Natural killer cell treated with Interleukin-12 subunit alpha and Interleukin-12 subunit beta and Interleukin-15 and Interleukin-18, amount 100 ng/mL, for 72 hours (primary cell): ENCODE measurements around the gene ZBTB7B. TPM values are rescaled to one million over a fixed set of nuclear protein-coding genes. Genes with fewer than 3 reads are reported as not detected.
A peak's percentile ranks its signal among the peaks of the same experiment; 100 is the strongest.

ENCODE experiments used
- ATAC-seq, 2 donors: fragments of 150-1000 bp; cut with Tn5 transposase in 1 of 2; sonication (Bioruptor Pico), chemical (Tn5 transposase) in 1 of 2; 2 replicates each; pipeline ENCODE4 v1.10.0; 2021
- DNase-seq: peaks from one replicate; pipeline ENCODE4 v3.0.0; 2022; ENCODE audit warnings: low spot score
- H3K27ac Mint-ChIP-seq, 2 donors: 1 replicate in 1 of 2; 2 replicates in 1 of 2; pipeline ENCODE4 v1.8.0; 2022; ENCODE audit warnings: mixed read lengths in 2 of 2, mild to moderate bottlenecking in 1 of 2, moderate library complexity in 1 of 2
- H3K27me3 Mint-ChIP-seq, 2 donors: 1 replicate in 1 of 2; 2 replicates in 1 of 2; pipeline ENCODE4 v1.8.0; 2022; ENCODE audit warnings: mixed read lengths in 2 of 2
- H3K36me3 Mint-ChIP-seq: one replicate; pipeline ENCODE4 v1.8.0; 2022; ENCODE audit warnings: mixed read lengths
- H3K4me1 Mint-ChIP-seq, 2 donors: 1 replicate in 1 of 2; 2 replicates in 1 of 2; pipeline ENCODE4 v1.8.0; 2022; ENCODE audit warnings: low read depth in 2 of 2, mixed read lengths in 2 of 2, mild to moderate bottlenecking in 1 of 2
- H3K4me3 Mint-ChIP-seq: one replicate; pipeline ENCODE4 v1.8.0; 2022; ENCODE audit warnings: mixed read lengths
- H3K9me3 Mint-ChIP-seq: 2 replicates; pipeline ENCODE4 v1.8.0; 2022; ENCODE audit warnings: mixed read lengths
- total RNA-seq, 2 donors: library from RNA; stranded (reverse); gene quantifications; one replicate each; pipeline ENCODE4 v1.2.3, GENCODE V29; 2022

ZBTB7B gene
- total RNA-seq, 2 donors from 2014 or later, result 78.4 to 107 TPM

GRCh38 chr1:154998818-154999570 is 3.6 kb upstream of the ZBTB7B start:
- peak overlapping the region; percentile 83 for H3K4me3 Mint-ChIP-seq
- H3K27me3 Mint-ChIP-seq, result no peaks in the 10 kb centered on the region
- peaks cover 23 to 24% of the 10 kb centered on the region in 2 donors for H3K4me1 Mint-ChIP-seq
- ATAC-seq (no peak), DNase-seq (peak; percentile 79)
- peak overlapping the region; percentile 70 to 94 for H3K27ac Mint-ChIP-seq
- no peaks in the 10 kb centered on the region for H3K9me3 Mint-ChIP-seq
- H3K36me3 Mint-ChIP-seq, result no peaks in the 10 kb centered on the region

- DNase-seq, result no peak
- H3K9me3 Mint-ChIP-seq, result no peaks in the 10 kb centered on the region
- ATAC-seq, result no peak
Measured at GRCh38 chr1:154999571-155000410, 2.8 kb upstream of the ZBTB7B start.

GRCh38 chr1:155000411-155000725 is 2.2 kb upstream of the ZBTB7B start:
- peaks cover 31 to 32% of the 10 kb centered on the region in 2 donors for H3K4me1 Mint-ChIP-seq
- peak overlapping the region; percentile 95 for H3K4me3 Mint-ChIP-seq
- H3K27me3 Mint-ChIP-seq, result no peaks in the 10 kb centered on the region
- no peaks in the 10 kb centered on the region for H3K36me3 Mint-ChIP-seq
- DNase-seq (no peak), ATAC-seq (no peak)
- no peaks in the 10 kb centered on the region for H3K9me3 Mint-ChIP-seq
- H3K27ac Mint-ChIP-seq, result peak overlapping the region; percentile 94 to 95

More at GRCh38 chr1:154999571-155000410, 2.8 kb upstream of the ZBTB7B start:
- Mint-ChIP-seq H3K27me3 (no peaks in the 10 kb centered on the region), H3K4me1 (peaks cover 29 to 31% of the 10 kb centered on the region in 2 donors), H3K4me3 (peak overlapping the region; percentile 95), H3K27ac (peak overlapping the region; percentile 94 to 95), H3K36me3 (no peaks in the 10 kb centered on the region)

GRCh38 chr1:155000726-155001424 is 1.7 kb upstream of the ZBTB7B start:
- Mint-ChIP-seq H3K4me3 (peak overlapping the region; percentile 95), H3K4me1 (peaks cover 31 to 36% of the 10 kb centered on the region in 2 donors), H3K27ac (peak overlapping the region; percentile 94 to 95), H3K36me3 (no peaks in the 10 kb centered on the region), H3K27me3 (no peaks in the 10 kb centered on the region), H3K9me3 (no peaks in the 10 kb centered on the region)
- DNase-seq (peak; percentile 91), ATAC-seq (peak; percentile 67 to 77)

GRCh38 chr1:155001425-155001674 is 1.3 kb upstream of the ZBTB7B start:
- Mint-ChIP-seq H3K4me3 (peak overlapping the region; percentile 95), H3K4me1 (peaks cover 36 to 41% of the 10 kb centered on the region in 2 donors), H3K9me3 (no peaks in the 10 kb centered on the region), H3K27me3 (no peaks in the 10 kb centered on the region), H3K27ac (peak overlapping the region; percentile 94 to 95), H3K36me3 (no peaks in the 10 kb centered on the region)
- DNase-seq, result no peak
- ATAC-seq, result no peak

GRCh38 chr1:155001675-155002463 is 733 bp upstream of the ZBTB7B start:
- Mint-ChIP-seq H3K27me3 (no peaks in the 10 kb centered on the region), H3K36me3 (no peaks in the 10 kb centered on the region), H3K27ac (peak overlapping the region; percentile 94 to 95), H3K4me3 (peak overlapping the region; percentile 95), H3K4me1 (peaks cover 41 to 46% of the 10 kb centered on the region in 2 donors), H3K9me3 (no peaks in the 10 kb centered on the region)
- DNase-seq (peak; percentile 100), ATAC-seq (peak; percentile 90 to 94)

- Mint-ChIP-seq H3K27me3 (no peaks in the 10 kb centered on the region), H3K4me1 (peaks cover 34 to 43% of the 10 kb centered on the region in 2 donors), H3K27ac (peak overlapping the region; percentile 94 to 98), H3K36me3 (no peaks in the 10 kb centered on the region), H3K4me3 (peak overlapping the region; percentile 95), H3K9me3 (no peaks in the 10 kb centered on the region)
- ATAC-seq (no peak), DNase-seq (no peak)
Measured at GRCh38 chr1:155003227-155003765, 694 bp downstream of the ZBTB7B start.

- H3K27ac Mint-ChIP-seq, result peak overlapping the region; percentile 94 to 98
- H3K4me1 Mint-ChIP-seq, result peaks cover 33 to 44% of the 10 kb centered on the region in 2 donors
- no peaks in the 10 kb centered on the region for H3K27me3 Mint-ChIP-seq
- H3K4me3 Mint-ChIP-seq, result peak overlapping the region; percentile 95
- H3K36me3 Mint-ChIP-seq, result no peaks in the 10 kb centered on the region
- DNase-seq, result peak; percentile 85
- no peaks in the 10 kb centered on the region for H3K9me3 Mint-ChIP-seq
- ATAC-seq, result no peak
Measured at GRCh38 chr1:155003766-155004351, 1.3 kb downstream of the ZBTB7B start.

GRCh38 chr1:155004352-155005075 is 1.9 kb downstream of the ZBTB7B start:
- Mint-ChIP-seq H3K4me3 (peak overlapping the region; percentile 95), H3K27ac (peak overlapping the region; percentile 94 to 98), H3K27me3 (no peaks in the 10 kb centered on the region), H3K9me3 (no peaks in the 10 kb centered on the region), H3K4me1 (peaks cover 33 to 44% of the 10 kb centered on the region in 2 donors), H3K36me3 (no peaks in the 10 kb centered on the region)
- DNase-seq (no peak), ATAC-seq (no peak)

- Mint-ChIP-seq H3K27ac (peak overlapping the region; percentile 94 to 98), H3K27me3 (no peaks in the 10 kb centered on the region), H3K4me1 (peaks cover 34 to 45% of the 10 kb centered on the region in 2 donors), H3K36me3 (no peaks in the 10 kb centered on the region), H3K4me3 (peak overlapping the region; percentile 76), H3K9me3 (no peaks in the 10 kb centered on the region)
- DNase-seq (no peak), ATAC-seq (no peak)
Measured at GRCh38 chr1:155005076-155006011, 2.7 kb downstream of the ZBTB7B start.

- ATAC-seq (no peak), DNase-seq (no peak)
- H3K4me1 Mint-ChIP-seq, result peaks cover 34 to 53% of the 10 kb centered on the region in 2 donors
- H3K27me3 Mint-ChIP-seq, result no peaks in the 10 kb centered on the region
- H3K4me3 Mint-ChIP-seq, result peak overlapping the region; percentile 76
- no peaks in the 10 kb centered on the region for H3K9me3 Mint-ChIP-seq
- peak overlapping the region; percentile 94 to 98 for H3K27ac Mint-ChIP-seq
- no peaks in the 10 kb centered on the region for H3K36me3 Mint-ChIP-seq
Measured at GRCh38 chr1:155006601-155007101, 4.0 kb downstream of the ZBTB7B start.
